SU-DHL-6 (cell line): Measurements from ENCODE around the gene PLA2G6.

Experiments
- H2AFZ ChIP-seq: fragments of 200-600 bp; sonication (generic); 2 replicates; pipeline ENCODE4 v1.6.1; 2014; ENCODE audit warnings: low read depth, mild to moderate bottlenecking, moderate library complexity, mixed read lengths, antibody characterized with exemption, low read length; ENCODE audit not compliant: severe bottlenecking
- H3F3A ChIP-seq: fragments of 200-600 bp; shearing (Covaris generic); 2 replicates; pipeline ENCODE4 v1.6.0; 2016; ENCODE audit warnings: antibody characterized with exemption, mild to moderate bottlenecking; ENCODE audit not compliant: insufficient read depth
- H3K27ac ChIP-seq: fragments of 200-600 bp; sonication (generic); 2 replicates; pipeline ENCODE4 v1.5.1; 2016; ENCODE audit warnings: low read depth, mild to moderate bottlenecking, low read length, moderate library complexity, mixed read lengths
- H3K27me3 ChIP-seq: fragments of 200-600 bp; sonication (generic), shearing (Covaris generic); 2 replicates; pipeline ENCODE4 v1.6.0; 2014; ENCODE audit warnings: mild to moderate bottlenecking, low read length
- H3K36me3 ChIP-seq: fragments of 200-600 bp; sonication (generic); 2 replicates; pipeline ENCODE4 v1.6.1; 2014; ENCODE audit warnings: mild to moderate bottlenecking, low read length, mixed read lengths
- H3K4me2 ChIP-seq: fragments of 300-600, 200-600 bp; shearing (Covaris generic), sonication (generic); 2 replicates; pipeline ENCODE4 v1.6.0; 2014; ENCODE audit warnings: low read length, low read depth, mild to moderate bottlenecking; ENCODE audit not compliant: poor library complexity, severe bottlenecking
- H3K4me3 ChIP-seq: fragments of 200-600 bp; sonication (generic); 2 replicates; pipeline ENCODE4 v1.5.1; 2014; ENCODE audit warnings: antibody characterized with exemption, low read length, mild to moderate bottlenecking, mixed read lengths; ENCODE audit not compliant: insufficient read depth, poor library complexity, severe bottlenecking
- H3K79me2 ChIP-seq: fragments of 200-600 bp; sonication (generic); 2 replicates; pipeline ENCODE4 v1.6.1; 2014; ENCODE audit warnings: mild to moderate bottlenecking, low read length, moderate library complexity; ENCODE audit not compliant: insufficient read depth
- H3K9ac ChIP-seq: fragments of 200-600 bp; sonication (generic); 2 replicates; pipeline ENCODE4 v1.7.0; 2014; ENCODE audit warnings: mild to moderate bottlenecking, low read length
- H3K9me2 ChIP-seq: fragments of 200-600 bp; sonication (generic); replicated peaks from 2 replicates; pipeline ENCODE4 v1.6.1; 2014; ENCODE audit warnings: low read length; ENCODE audit not compliant: insufficient read depth
- H3K9me3 ChIP-seq: fragments of 200-600 bp; sonication (generic); 2 replicates; pipeline ENCODE4 v1.6.1; 2014; ENCODE audit warnings: low read length, mixed read lengths; ENCODE audit not compliant: insufficient read depth
- H4K20me1 ChIP-seq: fragments of 200-600 bp; sonication (generic); 2 replicates; pipeline ENCODE4 v1.6.1; 2014; ENCODE audit warnings: low read depth, mild to moderate bottlenecking, antibody characterized with exemption, low read length, moderate library complexity, mixed read lengths
- EZH2phosphoT487 ChIP-seq: fragments of 200-600 bp; sonication (generic), shearing (Covaris generic); conservative IDR thresholded peaks from 2 replicates; pipeline ENCODE4 v1.6.1; 2018; ENCODE audit warnings: mild to moderate bottlenecking, antibody characterized with exemption, low read length, moderate library complexity, mixed read lengths
- TF ChIP-seq, protein P1 (sequence below): fragments of 200-600 bp; sonication (generic); IDR thresholded peaks from one replicate; pipeline ENCODE4 v1.5.1; 2017; ENCODE audit warnings: antibody characterized with exemption, mild to moderate bottlenecking, low read length, moderate library complexity; ENCODE audit not compliant: insufficient read depth, poor library complexity, severe bottlenecking

Gene PLA2G6

DNA sequence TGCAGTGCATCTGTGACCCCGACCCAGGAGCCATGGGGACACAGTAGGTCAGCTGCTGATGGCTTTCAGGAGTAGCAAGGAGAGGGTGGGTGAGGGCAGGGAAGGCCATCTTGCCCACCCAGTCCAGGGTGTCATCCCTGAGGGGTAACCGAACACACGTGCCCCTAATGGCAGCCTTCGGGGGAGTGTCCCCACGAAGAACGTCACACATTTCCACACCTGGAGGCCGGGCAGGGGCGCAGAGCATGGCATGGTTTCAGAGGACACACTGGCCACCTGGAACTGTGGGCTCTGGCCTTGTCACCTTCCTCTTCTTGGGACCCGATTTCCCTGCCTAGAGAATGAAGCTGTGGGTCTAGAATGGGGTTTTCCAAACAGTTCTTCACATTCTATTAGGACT is 51.8 kb downstream of the PLA2G6 start:
- Histone ChIP-seq H3K27me3 (no peaks in the 10 kb centered on the region), H3K79me2 (no peaks in the 10 kb centered on the region), H3K4me3 (no peak overlapping the region), H4K20me1 (no peaks in the 10 kb centered on the region), H3F3A (no peaks in the 10 kb centered on the region), H3K9ac (no peak overlapping the region), H3K36me3 (no peaks in the 10 kb centered on the region), H3K9me2 (no peaks in the 10 kb centered on the region), H2AFZ (no peak overlapping the region), H3K27ac (no peak overlapping the region), H3K9me3 (no peaks in the 10 kb centered on the region), H3K4me2 (no peak overlapping the region)
- TF ChIP-seq, protein P1, sequence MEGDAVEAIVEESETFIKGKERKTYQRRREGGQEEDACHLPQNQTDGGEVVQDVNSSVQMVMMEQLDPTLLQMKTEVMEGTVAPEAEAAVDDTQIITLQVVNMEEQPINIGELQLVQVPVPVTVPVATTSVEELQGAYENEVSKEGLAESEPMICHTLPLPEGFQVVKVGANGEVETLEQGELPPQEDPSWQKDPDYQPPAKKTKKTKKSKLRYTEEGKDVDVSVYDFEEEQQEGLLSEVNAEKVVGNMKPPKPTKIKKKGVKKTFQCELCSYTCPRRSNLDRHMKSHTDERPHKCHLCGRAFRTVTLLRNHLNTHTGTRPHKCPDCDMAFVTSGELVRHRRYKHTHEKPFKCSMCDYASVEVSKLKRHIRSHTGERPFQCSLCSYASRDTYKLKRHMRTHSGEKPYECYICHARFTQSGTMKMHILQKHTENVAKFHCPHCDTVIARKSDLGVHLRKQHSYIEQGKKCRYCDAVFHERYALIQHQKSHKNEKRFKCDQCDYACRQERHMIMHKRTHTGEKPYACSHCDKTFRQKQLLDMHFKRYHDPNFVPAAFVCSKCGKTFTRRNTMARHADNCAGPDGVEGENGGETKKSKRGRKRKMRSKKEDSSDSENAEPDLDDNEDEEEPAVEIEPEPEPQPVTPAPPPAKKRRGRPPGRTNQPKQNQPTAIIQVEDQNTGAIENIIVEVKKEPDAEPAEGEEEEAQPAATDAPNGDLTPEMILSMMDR, result no peak
- TF ChIP-seq EZH2phosphoT487, result no peak

DNA sequence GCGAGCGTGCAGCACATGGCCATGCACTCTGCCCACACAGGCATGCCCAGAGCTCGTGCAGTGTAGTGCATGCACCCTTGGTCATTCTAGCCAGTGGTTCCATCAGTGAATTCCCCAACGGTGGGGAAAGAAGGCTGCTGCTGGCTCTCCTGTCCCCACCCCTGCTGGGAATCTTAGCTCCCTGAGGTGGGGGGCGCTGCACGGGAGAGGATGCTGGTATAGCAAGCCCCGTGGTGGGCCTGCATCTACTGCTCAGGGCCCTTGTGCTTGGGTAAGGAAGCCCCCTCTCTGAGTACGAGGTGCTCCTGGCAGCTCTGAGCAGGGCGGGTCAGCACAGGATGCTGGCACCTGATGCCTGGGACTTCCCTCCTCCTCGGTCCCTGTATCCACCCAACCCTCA is 52.6 kb downstream of the PLA2G6 start:
- H3K4me2 ChIP-seq, result no peak overlapping the region
- H3K9me2 ChIP-seq, result no peaks in the 10 kb centered on the region
- no peaks in the 10 kb centered on the region for H3K9me3 ChIP-seq
- no peak overlapping the region for H2AFZ ChIP-seq
- no peaks in the 10 kb centered on the region for H4K20me1 ChIP-seq
- TF ChIP-seq, protein P1, result no peak
- TF ChIP-seq EZH2phosphoT487, result no peak
- H3K27me3 ChIP-seq, result no peaks in the 10 kb centered on the region
- no peaks in the 10 kb centered on the region for H3F3A ChIP-seq
- H3K36me3 ChIP-seq, result no peaks in the 10 kb centered on the region
- H3K79me2 ChIP-seq, result no peaks in the 10 kb centered on the region
- H3K9ac ChIP-seq, result no peak overlapping the region
- no peak overlapping the region for H3K4me3 ChIP-seq
- no peak overlapping the region for H3K27ac ChIP-seq

DNA sequence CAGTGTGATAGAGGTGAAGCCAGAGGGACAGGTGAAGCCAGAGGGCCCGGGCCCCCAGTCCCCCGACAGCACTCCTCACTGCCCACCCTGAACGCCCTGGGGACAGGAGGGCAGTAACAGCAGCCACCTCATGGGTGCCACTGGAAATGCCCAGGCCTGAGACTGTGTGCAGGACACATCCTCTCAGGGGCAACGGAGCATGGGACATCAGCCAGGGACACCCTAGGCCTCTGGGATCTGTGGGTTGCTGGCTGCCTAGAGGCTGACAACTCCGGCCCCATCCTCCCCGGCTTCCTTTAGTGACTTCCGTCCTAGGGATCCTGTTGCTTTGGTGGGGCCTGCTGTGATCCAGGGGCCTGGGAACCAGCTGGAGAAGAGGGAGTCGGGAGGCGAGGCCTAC is 53.8 kb downstream of the PLA2G6 start:
- Histone ChIP-seq H3F3A (no peaks in the 10 kb centered on the region), H3K4me2 (no peak overlapping the region), H3K27ac (no peak overlapping the region), H3K9me2 (no peaks in the 10 kb centered on the region), H3K9ac (no peak overlapping the region), H3K9me3 (no peaks in the 10 kb centered on the region), H2AFZ (no peak overlapping the region), H3K27me3 (no peaks in the 10 kb centered on the region), H3K79me2 (no peaks in the 10 kb centered on the region), H3K36me3 (no peaks in the 10 kb centered on the region), H4K20me1 (no peaks in the 10 kb centered on the region), H3K4me3 (no peak overlapping the region)
- TF ChIP-seq EZH2phosphoT487, result no peak
- TF ChIP-seq, protein P1, result no peak
